Transverse colon (tissue), 4 donors: ENCODE measurements around the gene TGFBR2.

ENCODE experiments used
- CTCF ChIP-seq, 5 experiments: fragments of 200-600 bp in 3 of 5; fragments of 450-650 bp in 2 of 5; sonication (generic) in 3 of 5; IDR thresholded peaks; 1 replicate in 2 of 5; 2 replicates in 3 of 5; pipeline ENCODE4 v1.5.1; 2016 to 2017; ENCODE audit warnings: antibody characterized with exemption in 5 of 5, inconsistent platforms in 3 of 5, mild to moderate bottlenecking in 2 of 5, moderate library complexity in 1 of 5
- POLR2A ChIP-seq: fragments of 450-650 bp; IDR thresholded peaks from one replicate; pipeline ENCODE4 v1.6.1; 2016; ENCODE audit warnings: antibody characterized with exemption, mild to moderate bottlenecking, moderate library complexity
- POLR2AphosphoS5 ChIP-seq, 3 donors: sonication (generic); formaldehyde crosslinking; IDR thresholded peaks; one replicate each; pipeline ENCODE4 v1.6.1; 2016; ENCODE audit warnings: antibody characterized with exemption in 3 of 3

GRCh38 chr3:30604093-30604492 is 2.3 kb upstream of the TGFBR2 start:
- TF ChIP-seq CTCF (IDR thresholded peaks at IDR 0.05), result no peak
- no peak for TF ChIP-seq POLR2AphosphoS5 (IDR thresholded peaks at IDR 0.05)
- no peak for TF ChIP-seq POLR2A
